Stimulated activated CD4-positive, alpha-beta T cell treated with anti-CD3 and anti-CD28 coated beads, TNF-alpha, amount 100 ng/mL, for 48 hours (primary cell): Measurements from ENCODE around the gene ARL6IP4.

Experiments used
- DNase-seq, 3 donors: peaks; one replicate each; pipeline ENCODE4 v3.0.0-alpha.2; 2020; ENCODE audit warnings: low read depth in 3 of 3

The ARL6IP4 gene

GRCh38 chr12:122978507-122978955 lies 1.9 kb upstream of the ARL6IP4 start:
- no peak for DNase-seq

- no peak for DNase-seq
Observed at GRCh38 chr12:122979001-122979907, 1.2 kb upstream of the ARL6IP4 start.

GRCh38 chr12:122979908-122980182 lies 636 bp upstream of the ARL6IP4 start:
- DNase-seq = no peak

GRCh38 chr12:122981036-122981471 lies 573 bp downstream of the ARL6IP4 start:
- DNase-seq = no peak

- DNase-seq = no peak
Observed at GRCh38 chr12:122981587-122982476, 1.4 kb downstream of the ARL6IP4 start.

GRCh38 chr12:122982477-122982815 lies 2.0 kb downstream of the ARL6IP4 start:
- no peak for DNase-seq

GRCh38 chr12:122982963-122983788 lies 2.7 kb downstream of the ARL6IP4 start:
- DNase-seq = no peak

- DNase-seq = no peak
Observed at GRCh38 chr12:122983789-122984515, 3.5 kb downstream of the ARL6IP4 start.

GRCh38 chr12:122984612-122985337 lies 4.3 kb downstream of the ARL6IP4 start:
- no peak for DNase-seq

GRCh38 chr12:122985338-122986257 lies 5.1 kb downstream of the ARL6IP4 start:
- DNase-seq = no peak

GRCh38 chr12:122986258-122986871 lies 5.9 kb downstream of the ARL6IP4 start:
- no peak for DNase-seq

- DNase-seq = no peak
Observed at GRCh38 chr12:122987086-122987951, 6.8 kb downstream of the ARL6IP4 start.

GRCh38 chr12:122988036-122988435 lies 7.6 kb downstream of the ARL6IP4 start:
- DNase-seq = no peak

- DNase-seq = no peak
Observed at GRCh38 chr12:122988612-122989212, 8.2 kb downstream of the ARL6IP4 start.

GRCh38 chr12:122989225-122989839 lies 8.9 kb downstream of the ARL6IP4 start:
- no peak for DNase-seq

GRCh38 chr12:122989874-122990419 lies 9.5 kb downstream of the ARL6IP4 start:
- no peak for DNase-seq

- DNase-seq = no peak
Observed at GRCh38 chr12:122990561-122990960, 10.1 kb downstream of the ARL6IP4 start.
